Glomerular visceral epithelial cell (primary cell): ENCODE results near the gene CYFIP2.
"Not testable (repeated sequence)": the region's sequence is repeated elsewhere in the genome, so short reads cannot be mapped to it uniquely, and the experiment has no call there.

ENCODE experiments used
- DNase-seq: peaks from one replicate; pipeline ENCODE4 v3.0.0-alpha.2; 2016; ENCODE audit errors: extremely low spot score

Gene CYFIP2

DNA sequence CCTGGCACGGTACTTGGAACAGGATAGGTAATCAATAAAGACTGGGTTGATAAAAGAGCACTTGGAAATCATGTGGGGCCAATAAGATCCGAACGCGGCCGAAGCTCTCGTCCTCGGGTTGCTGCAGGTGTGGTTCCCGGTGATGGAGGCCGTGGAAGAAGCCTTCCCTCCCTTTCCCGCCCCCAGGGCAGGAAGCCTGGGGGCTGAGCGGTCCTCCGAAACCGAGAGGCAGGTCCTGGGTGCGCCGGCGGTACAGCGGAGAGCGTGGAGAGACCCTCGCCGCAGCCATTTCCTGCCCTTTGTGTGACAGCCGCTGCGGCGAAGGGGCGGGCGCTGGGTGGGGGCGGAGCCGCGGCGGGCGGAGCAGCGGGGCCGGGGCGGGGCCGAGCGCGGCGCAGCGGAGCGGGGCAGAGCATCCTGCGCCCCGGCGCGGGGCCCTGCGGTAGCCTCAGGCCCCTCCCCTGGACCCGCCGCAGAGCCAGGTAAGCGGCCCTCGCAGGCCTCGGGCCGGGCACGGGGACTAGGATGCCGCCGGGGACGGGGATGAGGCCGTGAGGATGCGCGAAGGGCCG lies at the start of gene CYFIP2:
Gene CYFIP2 (plus strand): TSS at position 410 of the 572 bp plus-strand sequence. CDS start 19,239 bp downstream, outside the sequence.
- peak; percentile 66 for DNase-seq

DNA sequence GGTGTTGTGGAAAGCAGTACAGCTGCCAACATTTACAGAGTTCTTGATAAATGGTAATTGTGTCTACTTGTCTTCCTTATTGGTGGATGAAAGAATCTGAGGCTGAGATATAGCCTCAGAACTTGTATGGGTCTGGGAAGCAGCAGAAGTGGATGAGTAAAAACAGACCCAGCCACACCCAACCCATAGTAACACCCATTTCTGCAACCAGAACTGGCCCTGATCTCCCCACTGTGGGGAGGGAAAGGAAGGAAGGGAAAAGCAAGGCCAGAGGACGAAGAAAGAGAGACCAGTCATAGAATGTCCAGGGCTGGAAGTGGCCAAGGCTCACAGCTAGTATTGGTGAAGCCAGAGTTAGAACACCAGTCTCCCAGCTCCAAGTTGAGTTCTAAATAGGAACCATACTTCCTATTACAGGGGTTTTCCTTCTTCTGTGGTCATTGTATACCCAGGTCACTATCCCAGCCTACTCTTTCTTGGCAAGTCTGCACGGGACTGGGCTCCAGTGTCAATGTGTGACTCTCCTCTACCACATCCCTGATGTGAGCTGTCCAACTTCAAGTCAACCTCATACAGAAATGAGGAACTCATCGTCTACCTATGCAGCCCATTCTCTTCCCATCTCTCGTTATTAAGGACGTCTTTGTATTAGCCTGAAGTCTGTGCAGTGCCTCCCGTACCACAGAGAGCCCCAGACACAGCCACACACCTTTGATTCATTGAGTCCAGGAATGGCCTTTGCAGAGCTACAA lies 49.4 kb upstream of the CYFIP2 start:
- DNase-seq: no peak

DNA sequence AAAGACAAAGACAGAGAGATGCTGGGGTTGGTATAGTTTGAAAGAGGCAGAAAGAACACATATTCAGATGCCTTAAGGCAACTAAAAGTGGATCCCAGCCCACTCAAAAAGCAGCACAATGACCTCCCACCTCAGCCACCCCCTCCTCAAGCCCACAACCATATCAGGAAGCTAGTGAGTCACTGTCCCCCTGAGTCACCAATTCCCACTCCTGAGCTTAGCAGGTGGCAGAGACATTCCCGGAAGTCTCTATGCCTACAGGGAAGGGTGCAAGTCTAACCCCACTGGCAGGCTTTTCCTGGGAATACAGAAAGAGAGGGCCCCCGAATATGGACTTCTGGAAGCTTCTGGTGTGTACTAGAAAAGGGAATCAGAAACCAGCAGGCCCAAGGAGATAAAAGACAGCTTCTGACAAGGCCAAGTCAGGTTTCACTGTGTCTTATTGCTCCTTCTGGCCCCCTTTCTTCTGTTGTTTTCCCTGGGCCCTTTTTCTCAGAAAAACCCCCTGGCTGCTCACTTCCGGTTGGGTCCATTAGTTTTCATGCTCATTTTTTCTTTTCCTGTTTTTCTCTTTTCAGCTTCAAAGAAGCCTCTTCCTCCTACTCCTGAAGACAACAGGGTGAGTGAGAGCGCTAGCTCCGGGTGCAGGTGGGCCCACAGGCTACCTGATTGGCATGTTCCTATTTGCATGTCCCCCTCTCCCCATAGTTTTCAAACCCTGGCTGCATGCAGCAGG lies 48.5 kb upstream of the CYFIP2 start:
- peak; percentile 14 for DNase-seq

DNA sequence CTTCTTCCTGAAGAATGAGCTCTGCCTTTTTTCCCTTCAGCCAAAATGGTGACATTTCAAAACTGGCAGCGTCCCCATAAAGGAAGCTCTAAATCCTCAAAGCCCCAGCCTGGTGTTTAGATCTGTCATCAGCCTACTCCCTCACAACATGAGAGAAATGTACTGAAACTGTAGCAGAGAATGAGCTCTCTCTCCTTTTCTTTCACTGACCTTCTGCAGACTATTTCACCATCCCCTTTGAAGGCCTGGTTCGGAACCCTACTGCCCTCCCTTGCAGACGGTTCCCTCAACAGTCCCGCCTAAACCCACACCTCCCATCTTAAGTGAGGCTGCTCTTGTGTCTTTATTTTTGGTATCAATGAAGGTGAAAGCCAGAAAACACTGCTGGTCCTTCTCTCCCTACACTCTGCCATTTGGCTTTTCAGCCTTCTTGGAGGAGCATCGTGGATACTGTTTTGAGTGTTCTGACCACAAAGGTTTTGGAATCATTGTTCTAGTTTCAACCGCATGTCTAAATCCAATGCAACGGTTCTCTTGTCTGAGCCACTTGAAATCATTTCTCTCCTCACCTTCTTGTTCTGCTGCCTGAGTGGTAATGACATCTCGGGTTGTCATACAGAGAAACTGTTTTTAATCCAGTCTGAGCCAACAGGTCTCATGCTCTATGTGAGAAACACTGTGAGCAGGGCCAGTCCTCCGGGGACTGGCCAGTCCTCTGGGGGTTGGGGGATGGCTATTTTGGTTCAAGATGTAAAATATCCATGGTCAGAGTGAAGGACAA lies 46.2 kb upstream of the CYFIP2 start:
- no peak for DNase-seq

DNA sequence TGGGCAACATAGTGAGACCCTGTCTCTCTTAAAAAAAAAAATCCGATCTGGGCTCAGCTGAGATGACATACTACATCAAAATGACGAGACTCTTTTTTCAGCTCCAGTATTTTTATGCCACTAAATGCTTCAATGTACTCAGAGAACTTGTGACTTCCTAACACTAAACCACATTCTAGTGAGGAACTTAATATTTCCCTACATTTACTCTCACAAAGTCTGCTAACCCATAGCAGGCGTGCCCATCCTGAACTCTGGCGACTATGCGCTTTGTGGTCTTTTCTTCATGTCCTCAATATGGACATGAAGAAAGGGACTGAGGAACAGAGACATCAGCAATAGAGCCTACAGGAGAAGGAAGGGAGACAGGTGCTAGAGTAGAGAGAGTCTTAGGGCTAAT lies 44.0 kb upstream of the CYFIP2 start:
- no peak for DNase-seq

DNA sequence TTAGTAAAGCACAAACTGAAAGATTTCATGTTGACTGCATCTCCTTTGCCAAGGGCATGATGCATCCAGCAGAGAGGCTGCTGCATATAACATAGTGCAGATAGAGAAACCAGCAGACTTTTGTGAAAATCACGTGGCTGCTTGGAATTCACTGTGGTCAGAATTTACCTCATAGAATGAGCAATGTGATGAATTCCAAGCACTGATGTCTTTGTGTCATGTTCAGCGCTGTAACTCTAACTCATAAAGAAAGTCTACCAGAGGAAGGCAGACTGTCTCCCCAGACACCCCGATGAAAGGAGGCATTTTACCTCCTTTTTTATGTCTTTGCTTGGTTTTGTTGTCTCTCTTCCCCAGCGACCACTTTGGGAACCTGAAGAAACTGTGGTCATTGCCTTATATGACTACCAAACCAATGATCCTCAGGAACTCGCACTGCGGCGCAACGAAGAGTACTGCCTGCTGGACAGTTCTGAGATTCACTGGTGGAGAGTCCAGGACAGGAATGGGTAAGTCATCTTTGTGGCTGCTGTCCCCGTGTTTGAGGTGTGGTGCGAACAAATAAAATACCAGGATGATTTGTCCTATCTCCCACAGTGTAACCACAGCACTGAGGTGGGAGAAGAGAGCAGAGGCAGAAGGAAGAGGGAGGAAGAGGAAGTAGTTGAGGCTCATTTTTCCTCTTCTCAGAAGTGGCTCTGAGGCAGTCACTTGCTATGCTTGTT lies 43.3 kb upstream of the CYFIP2 start:
- DNase-seq: peak; percentile 87

DNA sequence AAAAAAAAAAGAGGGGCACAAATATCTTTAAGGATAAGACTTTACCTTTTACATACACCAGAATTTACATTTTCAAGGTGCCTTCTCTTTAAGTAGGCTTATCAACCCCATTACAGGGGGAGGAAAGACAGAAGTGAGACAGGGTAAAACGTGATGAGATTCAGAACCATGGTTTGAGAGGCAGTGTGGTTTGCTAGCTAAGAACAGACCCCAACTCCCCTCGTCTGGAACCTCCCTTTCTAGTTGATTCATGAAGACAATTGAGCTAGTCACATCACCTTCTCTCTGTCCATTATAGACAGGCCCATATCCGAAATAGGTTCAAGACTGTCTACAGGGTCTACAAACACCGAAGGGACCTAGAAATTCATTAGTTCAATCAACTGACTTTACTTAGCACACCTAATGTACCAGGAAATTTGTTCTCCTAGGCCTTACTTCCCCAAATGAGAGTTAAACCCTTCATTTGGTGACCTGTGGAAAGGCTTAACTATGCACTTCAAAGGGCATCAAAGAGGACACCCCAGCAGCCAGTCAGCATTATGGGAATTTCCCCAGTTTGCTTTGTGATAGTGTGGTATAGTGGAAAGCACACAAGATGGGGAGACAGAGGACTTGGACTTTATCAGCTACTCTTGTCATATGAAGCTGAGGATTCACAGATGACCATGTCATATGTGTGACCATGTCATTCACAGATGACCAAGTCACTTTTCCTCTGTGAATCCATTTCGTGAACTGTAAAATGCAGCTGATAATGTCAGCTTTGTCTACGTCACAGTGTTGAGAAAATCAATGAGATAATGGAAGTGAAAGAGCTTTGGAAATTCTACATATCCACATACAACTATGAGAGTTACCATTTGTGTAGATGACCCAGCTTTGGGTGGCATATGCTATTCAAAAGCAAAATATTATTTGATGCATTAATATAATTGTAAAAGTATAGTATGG lies 40.2 kb upstream of the CYFIP2 start:
- no peak for DNase-seq

DNA sequence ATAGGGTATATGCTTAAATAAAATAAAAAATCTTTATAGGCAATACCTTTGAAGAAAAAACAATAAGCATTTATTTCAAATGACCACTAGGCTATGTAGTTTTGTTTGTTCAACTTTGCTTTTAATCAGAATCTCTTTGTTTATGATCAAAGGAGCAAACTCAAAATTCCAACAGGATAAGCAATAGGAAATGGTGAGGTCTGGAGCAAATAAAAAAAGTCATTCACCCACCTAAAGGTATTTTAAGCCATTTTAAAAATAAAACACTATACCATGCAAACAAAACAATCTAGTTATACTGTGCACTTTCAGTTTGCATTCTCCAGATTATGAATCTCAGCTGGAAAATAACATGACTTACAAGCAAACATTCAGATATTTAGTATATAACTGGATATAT lies 35.3 kb upstream of the CYFIP2 start:
- DNase-seq: no peak

DNA sequence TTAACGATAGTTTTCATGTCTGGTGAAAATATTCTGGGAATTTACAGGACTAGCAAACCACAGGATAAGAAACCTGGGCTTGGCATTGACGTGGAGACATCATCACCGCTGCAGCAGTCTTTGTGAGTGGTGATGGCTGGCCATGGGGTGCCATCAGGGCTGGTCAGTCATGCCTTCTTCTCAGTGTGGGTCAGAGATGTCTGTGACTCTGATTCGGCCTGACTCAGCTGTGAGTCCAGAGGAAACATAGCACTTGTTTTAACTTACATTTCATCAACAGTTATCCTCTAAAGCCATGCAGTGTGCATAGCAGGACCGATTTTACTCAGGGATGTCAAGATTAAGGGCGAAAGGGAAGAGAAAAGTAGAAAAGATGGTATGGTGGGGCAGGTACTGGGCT lies 33.2 kb upstream of the CYFIP2 start:
- DNase-seq: no peak

DNA sequence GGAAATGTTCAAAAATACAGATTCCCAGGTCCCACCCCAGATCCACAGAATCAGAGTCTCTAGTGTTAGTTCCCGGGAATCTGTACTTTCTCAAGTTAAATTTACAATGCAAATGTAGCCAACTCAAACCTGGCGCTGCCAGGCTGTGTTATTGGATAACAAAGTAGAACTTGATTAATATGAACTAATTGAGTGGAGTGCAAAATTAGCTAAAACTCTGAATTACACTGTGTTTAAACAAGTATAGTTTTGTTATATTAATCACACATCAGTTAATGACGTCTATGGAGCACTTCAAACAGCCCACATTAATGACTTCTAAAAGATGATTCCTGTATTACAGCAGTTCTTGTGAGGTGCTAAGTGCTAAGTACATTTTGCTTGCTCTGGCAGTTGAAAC lies 32.4 kb upstream of the CYFIP2 start:
- no peak for DNase-seq

DNA sequence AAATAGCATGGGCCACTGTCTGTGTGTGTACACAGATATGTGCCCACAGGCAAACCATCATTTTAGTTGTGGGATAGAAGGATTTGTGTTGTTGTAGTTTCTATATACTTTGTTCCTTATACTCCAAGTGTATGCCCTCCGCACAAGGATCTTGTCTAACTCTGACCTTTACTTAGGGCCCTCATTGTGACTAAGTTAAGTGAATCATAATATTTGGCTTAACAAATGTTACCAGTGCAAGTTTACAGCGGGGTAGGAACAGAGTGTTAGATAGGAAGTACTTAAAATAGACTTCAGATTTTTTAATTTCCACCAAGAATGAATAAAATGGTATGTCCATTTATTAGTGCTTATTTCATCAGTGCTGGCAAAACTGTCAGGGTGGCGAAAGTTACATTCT lies 29.5 kb upstream of the CYFIP2 start:
- DNase-seq: no peak

DNA sequence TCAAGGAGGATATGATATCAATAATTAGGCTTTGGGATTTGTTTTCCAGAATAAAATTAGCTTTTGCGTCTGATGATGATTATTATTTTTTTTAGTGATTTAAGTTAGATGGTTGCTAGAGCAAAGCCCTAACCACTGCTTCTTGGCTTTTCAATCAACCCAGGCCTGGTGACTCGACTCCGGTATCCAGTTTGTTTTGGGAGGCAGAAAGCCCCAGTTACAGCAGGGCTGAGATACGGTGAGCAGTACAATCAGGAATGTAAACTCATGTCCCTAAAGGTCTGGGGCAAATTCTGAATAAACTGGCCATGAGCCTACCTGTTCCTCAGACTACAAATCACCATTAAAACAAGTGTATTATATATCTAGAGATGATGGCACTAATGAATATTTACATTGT lies 24.4 kb upstream of the CYFIP2 start:
- DNase-seq: peak; percentile 12

DNA sequence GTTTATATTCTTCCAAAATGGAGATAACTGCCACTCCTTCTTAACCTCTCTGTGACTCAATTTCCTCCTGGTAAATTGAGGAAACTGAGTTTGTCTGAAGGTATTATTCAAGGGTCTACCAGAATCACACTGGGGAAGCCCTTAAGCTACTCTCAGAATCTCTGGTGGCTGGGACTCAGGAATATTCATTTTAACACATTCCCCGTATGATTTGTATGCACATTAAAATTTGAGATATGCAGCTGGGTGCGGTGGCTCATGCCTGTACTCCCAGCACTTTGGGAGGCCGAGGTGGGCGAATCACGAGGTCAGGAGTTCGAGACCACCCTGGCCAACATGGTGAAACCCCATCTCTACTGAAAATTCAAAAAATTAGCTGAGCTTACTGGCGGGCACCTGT lies 21.2 kb upstream of the CYFIP2 start:
- not testable (repeated sequence) for DNase-seq

DNA sequence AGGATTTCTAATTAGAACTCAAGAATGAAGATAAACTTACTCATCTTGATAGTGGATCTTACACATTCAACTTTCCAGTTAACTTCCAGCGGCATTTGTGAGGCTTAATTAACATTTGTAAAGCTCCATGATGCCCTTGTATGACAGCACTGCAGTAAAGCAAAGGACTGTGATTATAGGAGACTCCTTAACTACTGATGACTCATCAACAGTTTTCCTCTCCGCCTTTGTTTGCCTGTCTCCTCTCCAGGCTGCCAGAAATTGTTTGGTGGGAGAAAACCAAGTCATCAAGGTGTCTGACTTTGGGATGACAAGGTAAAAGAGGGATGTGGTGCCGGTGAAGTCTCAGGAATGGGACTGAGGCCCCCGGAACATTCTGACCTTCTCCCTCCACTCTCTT lies 20.4 kb upstream of the CYFIP2 start:
- no peak for DNase-seq

DNA sequence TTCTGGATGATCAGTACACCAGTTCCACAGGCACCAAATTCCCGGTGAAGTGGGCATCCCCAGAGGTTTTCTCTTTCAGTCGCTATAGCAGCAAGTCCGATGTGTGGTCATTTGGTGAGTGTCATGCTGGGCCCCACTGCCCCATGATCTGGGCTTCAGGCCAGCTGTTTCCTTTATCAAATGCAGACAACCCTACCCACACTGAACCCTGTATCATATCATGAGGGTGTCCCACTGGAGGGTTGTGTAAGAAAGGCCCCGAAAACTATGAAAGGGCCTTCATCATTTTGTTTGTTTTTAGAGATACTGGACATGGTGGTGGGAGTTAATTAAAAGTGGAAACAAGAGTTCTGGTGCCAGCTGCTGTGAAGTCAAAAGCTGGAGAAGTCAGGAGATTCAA lies 20.0 kb upstream of the CYFIP2 start:
- no peak for DNase-seq

DNA sequence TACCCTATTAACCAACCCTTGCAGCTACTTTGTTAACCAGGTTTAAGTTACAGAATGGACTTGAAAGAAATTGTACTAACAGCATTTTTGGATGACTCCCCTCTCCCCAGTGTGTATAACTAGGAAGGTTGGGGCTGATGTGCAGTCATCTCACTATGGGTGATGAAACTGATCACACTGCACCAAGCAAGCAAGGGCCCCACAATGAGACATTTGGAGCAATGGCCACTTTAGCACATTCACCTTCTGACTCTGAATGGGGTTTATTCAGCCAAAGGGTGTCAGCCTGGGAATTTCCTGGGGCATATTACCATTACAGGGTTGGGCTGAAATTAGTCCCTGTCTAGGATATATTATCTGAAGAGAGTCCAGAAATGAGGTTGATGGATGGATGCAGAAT lies 18.7 kb upstream of the CYFIP2 start:
- DNase-seq: no peak

DNA sequence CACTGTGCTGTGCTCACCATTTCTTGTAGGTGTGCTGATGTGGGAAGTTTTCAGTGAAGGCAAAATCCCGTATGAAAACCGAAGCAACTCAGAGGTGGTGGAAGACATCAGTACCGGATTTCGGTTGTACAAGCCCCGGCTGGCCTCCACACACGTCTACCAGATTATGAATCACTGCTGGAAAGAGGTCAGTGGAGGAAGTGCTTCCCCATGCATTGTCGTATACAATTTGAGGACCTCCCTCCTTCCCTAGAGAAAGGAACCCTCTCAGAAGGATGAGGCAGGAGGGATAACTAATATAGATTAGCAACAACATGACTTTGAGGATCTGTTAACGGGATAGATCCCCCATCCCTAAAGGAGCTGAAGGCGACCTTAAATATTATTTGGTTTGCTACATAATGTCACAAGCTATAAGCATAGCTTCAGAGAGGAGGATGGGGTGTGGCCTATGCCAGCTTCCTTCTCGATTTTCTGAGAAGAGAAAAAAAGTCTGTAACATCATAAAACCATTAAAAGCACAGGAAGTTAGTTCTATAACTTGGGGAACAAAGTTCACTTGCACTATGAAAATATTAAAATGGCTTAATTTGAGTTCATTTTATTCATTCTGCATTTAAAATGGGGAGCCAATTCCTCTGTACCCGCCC lies 17.0 kb upstream of the CYFIP2 start:
- no peak for DNase-seq

DNA sequence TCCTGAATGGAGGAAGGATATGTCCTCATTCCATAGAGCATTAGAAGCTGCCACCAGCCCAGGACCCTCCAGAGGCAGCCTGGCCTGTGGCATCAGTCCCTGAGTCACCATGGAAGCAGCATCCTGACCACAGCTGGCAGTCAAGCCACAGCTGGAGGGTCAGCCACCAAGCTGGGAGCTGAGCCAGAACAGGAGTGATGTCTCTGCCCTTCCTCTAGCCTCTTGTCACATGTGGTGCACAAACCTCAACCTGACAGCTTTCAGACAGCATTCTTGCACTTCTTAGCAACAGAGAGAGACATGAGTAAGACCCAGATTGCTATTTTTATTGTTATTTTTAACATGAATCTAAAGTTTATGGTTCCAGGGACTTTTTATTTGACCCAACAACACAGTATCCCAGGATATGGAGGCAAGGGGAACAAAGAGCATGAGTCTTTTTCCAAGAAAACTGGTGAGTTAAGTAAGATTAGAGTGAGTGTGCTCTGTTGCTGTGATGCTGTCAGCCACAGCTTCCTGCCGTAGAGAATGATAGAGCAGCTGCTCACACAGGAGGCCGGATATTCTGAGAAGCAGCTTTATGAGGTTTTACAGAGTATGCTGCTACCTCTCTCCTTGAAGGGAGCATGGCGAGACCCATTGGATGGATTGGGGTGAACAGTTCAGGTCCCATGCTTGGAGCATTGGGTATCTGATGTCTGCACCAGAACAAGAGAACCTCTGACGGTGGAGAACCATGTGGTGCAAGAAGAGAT lies 13.0 kb upstream of the CYFIP2 start:
- DNase-seq: peak; percentile 45

DNA sequence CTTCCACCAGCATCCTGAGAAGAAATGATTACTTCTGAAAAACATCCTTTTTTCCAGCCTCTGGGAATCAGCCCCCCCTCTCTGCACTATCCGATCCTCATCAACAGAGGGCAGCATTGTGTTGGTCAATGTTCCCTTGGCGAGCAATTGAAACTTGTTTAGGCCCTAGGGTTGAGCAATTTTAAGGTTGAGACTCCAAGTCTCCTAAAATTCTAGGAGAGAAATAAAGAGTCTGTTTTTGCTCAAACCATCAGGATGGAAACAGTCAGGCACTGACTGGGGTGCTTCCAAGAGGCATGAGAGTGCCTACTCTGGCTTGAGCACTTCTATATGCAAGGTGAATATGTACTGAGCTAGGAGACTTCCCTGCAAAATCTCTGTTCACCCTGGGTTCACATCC lies 12.4 kb upstream of the CYFIP2 start:
- DNase-seq: peak; percentile 60
